Osteocyte (in vitro differentiated cells): ENCODE measurements around the gene OCEL1. TPM values are rescaled to one million over a fixed set of nuclear protein-coding genes. Genes with fewer than 3 reads are reported as not detected.

Experiments used
- DNase-seq: peaks from one replicate; pipeline ENCODE4 v3.0.0; 2021; ENCODE audit warnings: mixed read lengths; ENCODE audit not compliant: unreplicated experiment; ENCODE audit errors: extremely low spot score
- H3K27ac Mint-ChIP-seq: one replicate; pipeline ENCODE4 v1.8.0; 2021; ENCODE audit warnings: mild to moderate bottlenecking, mixed read lengths; ENCODE audit not compliant: unreplicated experiment
- H3K27me3 Mint-ChIP-seq: one replicate; pipeline ENCODE4 v1.8.0; 2021; ENCODE audit warnings: mixed read lengths; ENCODE audit not compliant: unreplicated experiment
- H3K36me3 Mint-ChIP-seq: one replicate; pipeline ENCODE4 v1.8.0; 2021; ENCODE audit warnings: mixed read lengths; ENCODE audit not compliant: unreplicated experiment
- H3K4me1 Mint-ChIP-seq: one replicate; pipeline ENCODE4 v1.8.0; 2021; ENCODE audit warnings: mixed read lengths; ENCODE audit not compliant: unreplicated experiment
- H3K4me3 Mint-ChIP-seq: one replicate; pipeline ENCODE4 v1.8.0; 2021; ENCODE audit warnings: mild to moderate bottlenecking, moderate library complexity, mixed read lengths; ENCODE audit not compliant: unreplicated experiment
- H3K9me3 Mint-ChIP-seq: one replicate; pipeline ENCODE4 v1.8.0; 2021; ENCODE audit warnings: mixed read lengths; ENCODE audit not compliant: unreplicated experiment
- total RNA-seq: library from RNA; stranded (reverse); gene quantifications from 2 replicates; pipeline ENCODE4 v1.2.1, GENCODE V29; 2021
- TF ChIP-seq, protein P1 (sequence below): fragments of 200-600 bp; sonication (generic); IDR thresholded peaks from 2 replicates; pipeline ENCODE4 v1.5.0; 2021; ENCODE audit warnings: antibody characterized with exemption, mild to moderate bottlenecking, moderate library complexity

OCEL1 gene
- total RNA-seq, 1 donor from 2014 or later = 28.5 TPM

DNA sequence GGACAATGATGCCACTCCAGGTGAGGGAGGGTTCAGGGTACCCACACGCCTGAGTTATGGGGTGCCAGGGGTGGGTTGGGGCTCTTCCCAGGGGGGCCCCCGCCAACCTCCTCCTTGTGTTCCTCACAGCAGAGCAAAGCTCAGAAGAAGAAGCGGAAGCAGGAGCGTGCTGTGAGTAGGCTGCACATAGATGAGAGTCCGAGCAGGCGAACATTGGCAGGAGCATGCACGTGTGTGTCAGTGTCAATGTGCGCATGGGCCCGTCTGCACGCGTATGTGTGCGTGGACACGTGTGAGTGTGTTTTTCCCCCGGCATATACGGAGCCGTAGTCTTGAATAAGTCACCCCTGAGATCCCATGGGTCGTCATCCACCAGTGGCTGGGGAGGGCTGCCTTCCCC, 23.3 kb upstream of the OCEL1 start:
- no peak overlapping the region for H3K4me3 Mint-ChIP-seq
- TF ChIP-seq, protein P1, sequence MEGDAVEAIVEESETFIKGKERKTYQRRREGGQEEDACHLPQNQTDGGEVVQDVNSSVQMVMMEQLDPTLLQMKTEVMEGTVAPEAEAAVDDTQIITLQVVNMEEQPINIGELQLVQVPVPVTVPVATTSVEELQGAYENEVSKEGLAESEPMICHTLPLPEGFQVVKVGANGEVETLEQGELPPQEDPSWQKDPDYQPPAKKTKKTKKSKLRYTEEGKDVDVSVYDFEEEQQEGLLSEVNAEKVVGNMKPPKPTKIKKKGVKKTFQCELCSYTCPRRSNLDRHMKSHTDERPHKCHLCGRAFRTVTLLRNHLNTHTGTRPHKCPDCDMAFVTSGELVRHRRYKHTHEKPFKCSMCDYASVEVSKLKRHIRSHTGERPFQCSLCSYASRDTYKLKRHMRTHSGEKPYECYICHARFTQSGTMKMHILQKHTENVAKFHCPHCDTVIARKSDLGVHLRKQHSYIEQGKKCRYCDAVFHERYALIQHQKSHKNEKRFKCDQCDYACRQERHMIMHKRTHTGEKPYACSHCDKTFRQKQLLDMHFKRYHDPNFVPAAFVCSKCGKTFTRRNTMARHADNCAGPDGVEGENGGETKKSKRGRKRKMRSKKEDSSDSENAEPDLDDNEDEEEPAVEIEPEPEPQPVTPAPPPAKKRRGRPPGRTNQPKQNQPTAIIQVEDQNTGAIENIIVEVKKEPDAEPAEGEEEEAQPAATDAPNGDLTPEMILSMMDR = no peak
- H3K36me3 Mint-ChIP-seq = peaks cover 54% of the 10 kb centered on the region
- no peaks in the 10 kb centered on the region for H3K4me1 Mint-ChIP-seq
- H3K9me3 Mint-ChIP-seq = no peaks in the 10 kb centered on the region
- no peaks in the 10 kb centered on the region for H3K27me3 Mint-ChIP-seq
- H3K27ac Mint-ChIP-seq = no peak overlapping the region
- peak; percentile 77 for DNase-seq

DNA sequence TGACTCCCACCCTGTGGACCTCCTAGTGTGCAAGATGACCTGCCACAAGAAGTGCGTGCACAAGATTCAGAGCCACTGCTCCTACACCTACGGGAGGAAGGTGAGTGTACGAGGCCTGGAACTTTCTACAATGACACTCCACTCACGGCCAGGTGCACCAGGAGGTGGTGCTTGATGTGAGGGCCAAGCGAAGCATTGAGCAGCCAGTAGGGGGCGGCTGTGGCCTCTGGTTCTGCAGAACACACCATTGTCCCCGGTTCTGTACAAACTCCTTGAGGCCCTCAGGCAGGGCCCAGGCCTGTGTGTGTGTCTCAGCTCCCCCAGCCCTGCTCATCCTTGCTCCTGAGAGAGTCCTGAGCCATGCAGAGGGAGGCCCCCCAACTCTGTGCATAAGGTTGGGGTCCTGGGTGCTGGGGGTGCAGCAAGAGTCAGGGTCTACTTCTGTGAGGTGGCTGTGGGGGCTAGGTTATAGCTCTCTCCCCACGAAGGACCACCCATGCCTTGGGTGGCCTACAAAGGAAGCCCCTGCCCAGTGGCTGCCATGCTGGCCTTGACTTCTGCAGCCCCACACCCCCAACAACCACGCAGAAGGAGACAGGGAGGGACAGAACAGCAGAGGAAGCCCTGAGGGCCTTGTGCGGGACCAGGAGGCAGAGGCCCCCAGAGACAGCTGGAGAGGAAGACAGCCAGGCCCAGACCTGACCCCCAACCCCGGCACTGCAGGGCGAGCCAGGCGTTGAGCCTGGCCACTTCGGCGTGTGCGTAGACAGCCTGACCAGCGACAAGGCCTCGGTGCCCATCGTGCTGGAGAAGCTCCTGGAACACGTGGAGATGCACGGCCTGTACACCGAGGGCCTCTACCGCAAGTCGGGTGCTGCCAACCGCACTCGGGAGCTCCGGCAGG, 20.5 kb upstream of the OCEL1 start:
- no peaks in the 10 kb centered on the region for H3K9me3 Mint-ChIP-seq
- no peak overlapping the region for H3K4me3 Mint-ChIP-seq
- no peak overlapping the region for H3K27ac Mint-ChIP-seq
- peaks cover 47% of the 10 kb centered on the region for H3K36me3 Mint-ChIP-seq
- TF ChIP-seq, protein P1 = peak; percentile 56
- H3K4me1 Mint-ChIP-seq = peaks cover 5% of the 10 kb centered on the region
- no peaks in the 10 kb centered on the region for H3K27me3 Mint-ChIP-seq
- no peak for DNase-seq

DNA sequence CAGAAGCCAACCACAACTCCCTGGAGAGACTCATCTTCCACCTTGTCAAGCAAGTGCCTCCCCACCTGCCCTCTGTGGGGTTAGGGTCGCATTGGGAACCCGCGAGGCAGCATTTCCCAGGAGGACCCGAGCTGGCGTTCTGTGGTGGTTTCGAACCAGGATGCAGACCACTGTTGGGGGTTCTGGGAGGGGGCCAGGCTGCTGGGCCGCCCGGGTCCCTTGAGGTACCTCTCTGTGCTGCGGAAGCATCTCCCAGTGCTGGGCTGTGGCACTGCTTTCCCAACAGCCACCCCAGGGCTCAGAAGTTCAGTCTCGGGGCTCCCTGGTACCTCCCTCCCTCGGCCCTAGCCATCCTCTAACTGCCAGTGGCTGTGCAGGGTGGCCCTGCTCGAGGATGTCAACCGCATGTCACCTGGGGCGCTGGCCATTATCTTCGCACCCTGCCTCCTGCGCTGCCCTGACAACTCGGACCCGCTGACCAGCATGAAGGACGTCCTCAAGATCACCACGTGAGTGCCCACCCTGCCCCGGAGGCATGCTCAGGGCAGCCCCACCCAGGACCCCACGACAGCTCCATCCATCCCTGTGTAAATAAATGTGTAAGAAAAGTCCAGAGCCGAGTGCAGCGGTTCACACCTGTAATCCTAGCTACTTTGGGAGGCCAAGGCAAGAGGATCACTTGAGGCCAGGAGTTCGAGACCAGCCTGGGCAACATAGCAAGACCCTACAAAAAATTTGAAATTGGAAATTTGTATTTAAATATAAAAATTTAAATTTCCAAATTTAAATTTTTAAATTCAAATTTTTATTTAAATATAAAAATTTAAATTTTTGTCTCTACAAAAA, 19.1 kb upstream of the OCEL1 start:
- Mint-ChIP-seq H3K9me3 (no peaks in the 10 kb centered on the region), H3K4me1 (peaks cover 5% of the 10 kb centered on the region), H3K4me3 (no peak overlapping the region), H3K27ac (no peak overlapping the region), H3K36me3 (peaks cover 35% of the 10 kb centered on the region), H3K27me3 (no peaks in the 10 kb centered on the region)
- DNase-seq = no peak
- TF ChIP-seq, protein P1 = no peak

DNA sequence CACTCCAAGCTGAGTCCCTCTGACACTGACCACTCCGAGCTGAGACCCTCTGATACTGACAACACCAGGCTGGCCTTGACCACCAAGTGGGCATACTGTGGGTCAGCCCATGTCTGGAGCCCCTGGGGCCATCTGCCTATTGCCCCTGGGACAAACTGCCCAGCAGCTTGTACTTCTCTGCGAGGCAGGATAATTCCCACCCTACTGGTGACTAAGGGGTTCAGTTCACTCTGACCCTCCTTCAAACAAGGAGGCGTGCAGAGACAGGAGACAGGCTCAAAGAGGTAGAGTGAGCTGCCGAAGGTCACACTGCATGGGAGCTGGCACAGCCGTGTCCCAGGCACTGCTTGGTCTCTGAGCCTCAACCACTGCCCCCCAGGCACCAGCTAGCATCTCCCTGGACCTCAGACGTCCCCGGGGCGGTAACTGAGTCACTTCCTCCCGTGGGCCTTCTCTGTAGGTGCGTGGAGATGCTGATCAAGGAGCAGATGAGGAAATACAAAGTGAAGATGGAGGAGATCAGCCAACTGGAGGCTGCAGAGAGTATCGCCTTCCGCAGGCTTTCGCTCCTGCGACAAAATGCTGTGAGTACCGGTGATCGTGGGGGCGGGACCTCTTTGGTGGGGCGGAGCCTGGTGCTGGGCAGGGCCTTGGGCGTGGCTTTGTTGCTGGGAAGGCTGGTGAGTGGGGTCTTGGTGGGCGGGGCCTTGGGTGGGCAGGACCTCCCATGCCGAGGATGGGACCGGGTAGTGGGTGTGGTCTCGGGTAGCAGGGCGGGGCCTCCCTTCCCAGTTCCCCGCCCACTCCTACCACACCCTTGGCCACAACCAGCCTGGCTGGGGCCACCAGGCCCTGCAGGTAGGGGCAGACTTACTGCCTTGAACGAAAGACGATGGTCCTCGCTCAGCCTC, 16.6 kb upstream of the OCEL1 start:
- Mint-ChIP-seq H3K27ac (peak overlapping the region; percentile 12), H3K4me1 (peaks cover 7% of the 10 kb centered on the region), H3K27me3 (no peaks in the 10 kb centered on the region), H3K9me3 (no peaks in the 10 kb centered on the region), H3K36me3 (peaks cover 26% of the 10 kb centered on the region), H3K4me3 (no peak overlapping the region)
- TF ChIP-seq, protein P1 = no peak
- DNase-seq = no peak
